Neural progenitor cell (in vitro differentiated cells): ENCODE measurements around the gene UBAP1L. TPM values are rescaled to one million over a fixed set of nuclear protein-coding genes. Genes with fewer than 3 reads are reported as not detected.
A peak's percentile ranks its signal among the peaks of the same experiment; 100 is the strongest.

ENCODE experiments used
- DNase-seq: peaks from one replicate; pipeline ENCODE4 v3.0.0-alpha.2; 2016; ENCODE audit warnings: low spot score
- H2AFZ ChIP-seq: fragments of 200-600 bp; sonication (generic); replicated peaks from 2 replicates; pipeline ENCODE4 v1.6.1; 2016; ENCODE audit warnings: antibody characterized with exemption
- H3F3A ChIP-seq: fragments of 200-600 bp; sonication (generic); 2 replicates; pipeline ENCODE4 v1.6.1; 2016; ENCODE audit warnings: antibody characterized with exemption, low read depth
- H3K27ac ChIP-seq: fragments of 200-600 bp; sonication (generic); 2 replicates; pipeline ENCODE4 v1.5.1; 2016; ENCODE audit warnings: mild to moderate bottlenecking
- H3K27me3 ChIP-seq: fragments of 200-600 bp; sonication (generic); 2 replicates; pipeline ENCODE4 v1.6.1; 2016; ENCODE audit warnings: mild to moderate bottlenecking, moderate library complexity
- H3K36me3 ChIP-seq: fragments of 200-600 bp; sonication (generic); 2 replicates; pipeline ENCODE4 v1.5.1; 2016
- H3K4me1 ChIP-seq: fragments of 200-600 bp; sonication (generic); 2 replicates; pipeline ENCODE4 v1.6.1; 2016; ENCODE audit warnings: mixed run types
- H3K4me2 ChIP-seq: fragments of 200-600 bp; sonication (generic); 2 replicates; pipeline ENCODE4 v1.6.1; 2016
- H3K4me3 ChIP-seq: fragments of 200-600 bp; sonication (generic); 2 replicates; pipeline ENCODE4 v1.5.1; 2016
- H3K79me2 ChIP-seq: fragments of 200-600 bp; sonication (generic); 2 replicates; pipeline ENCODE4 v1.6.1; 2016; ENCODE audit warnings: low read depth
- H3K9ac ChIP-seq: fragments of 200-600 bp; sonication (generic); 2 replicates; pipeline ENCODE4 v1.6.1; 2016
- H3K9me3 ChIP-seq: fragments of 200-600 bp; sonication (generic); 2 replicates; pipeline ENCODE4 v1.5.1; 2016; ENCODE audit warnings: low read depth
- H4K20me1 ChIP-seq: fragments of 200-600 bp; sonication (generic); 2 replicates; pipeline ENCODE4 v1.6.1; 2016; ENCODE audit warnings: low read depth
- H3K27ac Mint-ChIP-seq: 3 replicates; pipeline ENCODE4 v1.8.0; 2021; ENCODE audit warnings: mixed read lengths
- H3K27me3 Mint-ChIP-seq: 2 replicates; pipeline ENCODE4 v1.8.0; 2022; ENCODE audit warnings: low read depth, mild to moderate bottlenecking, inconsistent platforms, moderate library complexity, mixed read lengths; ENCODE audit not compliant: insufficient read depth
- H3K36me3 Mint-ChIP-seq: 3 replicates; pipeline ENCODE4 v1.8.0; 2021; ENCODE audit warnings: mixed read lengths
- H3K4me1 Mint-ChIP-seq: 3 replicates; pipeline ENCODE4 v1.8.0; 2021; ENCODE audit warnings: mixed read lengths
- H3K4me3 Mint-ChIP-seq: 3 replicates; pipeline ENCODE4 v1.8.0; 2021; ENCODE audit warnings: mild to moderate bottlenecking, moderate library complexity, mixed read lengths
- H3K9me3 Mint-ChIP-seq: 3 replicates; pipeline ENCODE4 v1.8.0; 2020; ENCODE audit warnings: mixed read lengths
- CTCF ChIP-seq: fragments of 200-600 bp; sonication (generic); IDR thresholded peaks from 2 replicates; pipeline ENCODE4 v1.5.1; 2017; ENCODE audit warnings: antibody characterized with exemption, mild to moderate bottlenecking
- EZH2 ChIP-seq: fragments of 200-600 bp; sonication (generic); IDR thresholded peaks from 2 replicates; pipeline ENCODE4 v1.6.1; 2017; ENCODE audit warnings: antibody characterized with exemption, mild to moderate bottlenecking, moderate library complexity
- EZH2phosphoT487 ChIP-seq: fragments of 200-600 bp; sonication (generic); IDR thresholded peaks from 2 replicates; pipeline ENCODE4 v1.6.1; 2017; ENCODE audit warnings: antibody characterized with exemption
- total RNA-seq: library from RNA; depleted of rRNA; stranded (reverse); fragments of >200 nt; gene quantifications from 2 replicates; pipeline ENCODE4 v1.2.3, GENCODE V29; 2015; ENCODE audit warnings: low replicate concordance

Gene UBAP1L
- total RNA-seq, 1 donor from 2014 or later, result 0.39 TPM

GRCh38 chr15:65067645-65068402, 47.2 kb downstream of the UBAP1L start, which contains the start of gene RASL12:
TSS of gene RASL12 (minus strand) at chr15:65067991. CDS start at chr15:65067835, 156 bp downstream.
- TF ChIP-seq EZH2, result no peak
- TF ChIP-seq EZH2phosphoT487, result no peak
- no peak for TF ChIP-seq CTCF
- Mint-ChIP-seq H3K4me1 (peaks cover 34% of the 10 kb centered on the region), H3K27ac (no peak within 1 kb of the TSS), H3K36me3 (no peaks in the 10 kb centered on the region), H3K9me3 (peaks cover 4% of the 10 kb centered on the region), H3K27me3 (peaks cover 22% of the 10 kb centered on the region), H3K4me3 (peak within 1 kb of the TSS; percentile 71)
- H3K4me1 ChIP-seq, result peaks cover 30% of the 10 kb centered on the region
- H3K79me2 ChIP-seq, result no peaks in the 10 kb centered on the region
- H3K27ac ChIP-seq, result no peak within 1 kb of the TSS
- H2AFZ ChIP-seq, result peak within 1 kb of the TSS; percentile 83
- peak within 1 kb of the TSS; percentile 51 for H3K4me3 ChIP-seq
- no peaks in the 10 kb centered on the region for H4K20me1 ChIP-seq
- H3F3A ChIP-seq, result peaks cover 37% of the 10 kb centered on the region
- DNase-seq, result peak; percentile 78
- H3K9me3 ChIP-seq, result no peaks in the 10 kb centered on the region
- H3K36me3 ChIP-seq, result no peaks in the 10 kb centered on the region
- H3K27me3 ChIP-seq, result peaks cover 30% of the 10 kb centered on the region
- peak within 1 kb of the TSS; percentile 95 for H3K4me2 ChIP-seq
- no peak within 1 kb of the TSS for H3K9ac ChIP-seq

GRCh38 chr15:65067317-65067644, 47.7 kb downstream of the UBAP1L start:
- H3K79me2 ChIP-seq, result no peaks in the 10 kb centered on the region
- H3F3A ChIP-seq, result peaks cover 37% of the 10 kb centered on the region
- no peaks in the 10 kb centered on the region for H4K20me1 ChIP-seq
- TF ChIP-seq CTCF (no peak), EZH2phosphoT487 (no peak), EZH2 (peak; percentile 23)
- Mint-ChIP-seq H3K27me3 (peaks cover 22% of the 10 kb centered on the region), H3K36me3 (no peaks in the 10 kb centered on the region), H3K9me3 (peaks cover 4% of the 10 kb centered on the region), H3K4me3 (peak overlapping the region; percentile 71), H3K4me1 (peaks cover 34% of the 10 kb centered on the region), H3K27ac (no peak overlapping the region)
- peaks cover 30% of the 10 kb centered on the region for H3K4me1 ChIP-seq
- H3K4me2 ChIP-seq, result peak overlapping the region; percentile 95
- H3K9ac ChIP-seq, result no peak overlapping the region
- DNase-seq, result no peak
- H3K27me3 ChIP-seq, result peaks cover 30% of the 10 kb centered on the region
- H3K36me3 ChIP-seq, result no peaks in the 10 kb centered on the region
- H3K4me3 ChIP-seq, result peak overlapping the region; percentile 51
- H2AFZ ChIP-seq, result peak overlapping the region; percentile 83
- H3K9me3 ChIP-seq, result no peaks in the 10 kb centered on the region
- H3K27ac ChIP-seq, result no peak overlapping the region

- H3F3A ChIP-seq, result peaks cover 37% of the 10 kb centered on the region
- Mint-ChIP-seq H3K4me1 (peaks cover 32% of the 10 kb centered on the region), H3K4me3 (peak overlapping the region; percentile 71), H3K27me3 (peaks cover 23% of the 10 kb centered on the region), H3K36me3 (no peaks in the 10 kb centered on the region), H3K9me3 (peaks cover 4% of the 10 kb centered on the region), H3K27ac (no peak overlapping the region)
- peaks cover 30% of the 10 kb centered on the region for H3K4me1 ChIP-seq
- peak; percentile 45 for DNase-seq
- peaks cover 30% of the 10 kb centered on the region for H3K27me3 ChIP-seq
- H3K9me3 ChIP-seq, result no peaks in the 10 kb centered on the region
- peak overlapping the region; percentile 51 for H3K4me3 ChIP-seq
- H3K4me2 ChIP-seq, result peak overlapping the region; percentile 95
- no peaks in the 10 kb centered on the region for H4K20me1 ChIP-seq
- no peaks in the 10 kb centered on the region for H3K36me3 ChIP-seq
- H3K27ac ChIP-seq, result no peak overlapping the region
- H3K9ac ChIP-seq, result no peak overlapping the region
- H3K79me2 ChIP-seq, result no peaks in the 10 kb centered on the region
- TF ChIP-seq EZH2phosphoT487, result no peak
- no peak for TF ChIP-seq CTCF
- no peak for TF ChIP-seq EZH2
- peak overlapping the region; percentile 83 for H2AFZ ChIP-seq
Observed at GRCh38 chr15:65066635-65067316, 48.2 kb downstream of the UBAP1L start.
